Measurements from ENCODE around the gene SCGB1D1. TPM values are rescaled to one million over a fixed set of nuclear protein-coding genes. Genes with fewer than 3 reads are reported as not detected.

The SCGB1D1 gene
- total RNA-seq: not detected
- polyA plus RNA-seq (ENCODE audit: insufficient read length in 6 of 6): not detected
- long read RNA-seq, donor 1: 0 reads
- long read RNA-seq, donor 2: 0 reads
- long read RNA-seq, donor 3: 0 reads
- long read RNA-seq, donor 4: 0 reads
- long read RNA-seq, donor 5: 0 reads
- long read RNA-seq, donor 6: 0 reads
- long read RNA-seq, donor 7: 0 reads
- long read RNA-seq, donor 8: 0 reads
- long read RNA-seq, donor 9: 0 reads
- long read RNA-seq, donor 10: 0 reads
- long read RNA-seq, donor 11: 0 reads
- long read RNA-seq, donor 12: 0 reads

DNA sequence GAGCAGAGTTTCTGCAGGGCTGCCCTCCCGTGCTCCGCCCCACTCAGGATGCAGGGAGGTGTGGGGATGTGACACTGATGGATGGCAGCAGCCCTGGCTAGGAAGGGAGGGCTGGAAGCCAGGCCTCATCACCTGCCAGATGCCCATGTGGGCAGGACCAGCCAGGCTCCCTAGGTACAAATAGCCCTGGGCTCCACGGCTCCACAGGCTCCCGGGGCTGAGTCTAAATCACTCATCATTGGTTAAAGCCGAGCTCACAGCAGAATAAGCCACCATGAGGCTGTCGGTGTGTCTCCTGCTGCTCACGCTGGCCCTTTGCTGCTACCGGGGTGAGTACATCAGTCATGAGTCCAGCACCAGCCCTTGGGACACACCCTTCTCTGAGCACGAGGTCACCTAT, at the start of gene SCGB1D1:
SCGB1D1 (plus strand) TSS at position 206 of the 400 bp plus-strand sequence; CDS start at position 275, 69 bp downstream.
- Histone ChIP-seq H3K27ac (no peak within 1 kb of the TSS), H3K27me3 (peaks cover 0 to 61% of the 10 kb centered on the region in 2 donors), H3K9me3 (no peaks in the 10 kb centered on the region), H3K4me1 (no peaks in the 10 kb centered on the region), H3K4me3 (no peak within 1 kb of the TSS), H3K36me3 (no peaks in the 10 kb centered on the region)
- no peak for TF ChIP-seq CTCF (IDR thresholded peaks at IDR 0.05)
- ATAC-seq: no peak
- intact Hi-C loops (cut with DNase I): no loop called here
- DNase-seq: no peak

DNA sequence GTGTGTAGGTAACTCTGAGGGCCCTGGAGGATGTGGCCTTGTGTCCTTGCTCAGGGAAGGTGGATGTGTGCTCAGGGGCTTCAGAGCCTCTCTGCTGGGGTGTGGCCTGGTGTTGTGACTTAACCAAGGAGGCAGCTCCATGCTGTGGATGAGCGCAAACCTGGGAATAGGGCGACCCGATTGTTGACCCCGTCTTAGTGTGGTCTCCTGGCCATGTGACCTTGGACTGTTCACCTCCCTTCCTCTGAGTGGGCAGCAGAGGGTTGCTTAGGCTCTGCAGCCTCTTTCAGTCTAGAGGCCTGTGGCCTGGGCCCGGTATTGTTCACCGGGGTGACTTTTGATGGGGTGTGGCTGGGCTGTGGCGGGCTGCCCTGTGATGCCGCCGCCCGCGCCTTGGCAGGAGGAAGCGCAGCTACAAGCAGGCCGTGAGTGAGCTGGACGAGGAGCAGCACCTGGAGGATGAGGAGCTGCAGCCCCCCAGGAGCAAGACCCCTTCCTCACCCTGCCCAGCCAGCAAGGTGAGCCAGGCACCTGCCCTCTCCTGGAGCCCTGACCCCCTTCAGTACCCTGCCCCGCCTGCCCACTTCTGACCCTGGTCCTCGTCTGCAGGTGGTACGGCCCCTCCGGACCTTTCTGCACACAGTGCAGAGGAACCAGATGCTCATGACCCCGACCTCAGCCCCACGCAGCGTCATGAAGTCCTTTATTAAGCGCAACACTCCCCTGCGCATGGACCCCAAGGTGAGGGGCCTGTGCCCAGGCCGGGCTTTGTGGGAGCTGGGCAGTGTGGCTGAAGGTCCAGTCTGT, 49.5 kb upstream of the SCGB1D1 start:
- H3K27me3 ChIP-seq: no peaks in the 10 kb centered on the region
- no peak for TF ChIP-seq CTCF (IDR thresholded peaks at IDR 0.05)
- intact Hi-C loops (cut with DNase I): no loop called here
- no peak for DNase-seq
- ATAC-seq: no peak
- H3K36me3 ChIP-seq: peaks cover 0 to 81% of the 10 kb centered on the region in 2 donors
- H3K9me3 ChIP-seq: no peaks in the 10 kb centered on the region
- no peaks in the 10 kb centered on the region for H3K4me1 ChIP-seq
- H3K4me3 ChIP-seq: no peak overlapping the region
- no peak overlapping the region for H3K27ac ChIP-seq

GRCh38 chr11:62141111-62142042, 48.6 kb upstream of the SCGB1D1 start:
- TF ChIP-seq CTCF (IDR thresholded peaks at IDR 0.05): no peak
- DNase-seq (no peak), ATAC-seq (no peak)
- peaks cover 0 to 88% of the 10 kb centered on the region in 2 donors for H3K36me3 ChIP-seq
- H3K27ac ChIP-seq: no peak overlapping the region
- H3K9me3 ChIP-seq: no peaks in the 10 kb centered on the region
- no peak overlapping the region for H3K4me3 ChIP-seq
- H3K4me1 ChIP-seq: no peaks in the 10 kb centered on the region
- intact Hi-C loops (cut with DNase I): no loop called here
- no peaks in the 10 kb centered on the region for H3K27me3 ChIP-seq

DNA sequence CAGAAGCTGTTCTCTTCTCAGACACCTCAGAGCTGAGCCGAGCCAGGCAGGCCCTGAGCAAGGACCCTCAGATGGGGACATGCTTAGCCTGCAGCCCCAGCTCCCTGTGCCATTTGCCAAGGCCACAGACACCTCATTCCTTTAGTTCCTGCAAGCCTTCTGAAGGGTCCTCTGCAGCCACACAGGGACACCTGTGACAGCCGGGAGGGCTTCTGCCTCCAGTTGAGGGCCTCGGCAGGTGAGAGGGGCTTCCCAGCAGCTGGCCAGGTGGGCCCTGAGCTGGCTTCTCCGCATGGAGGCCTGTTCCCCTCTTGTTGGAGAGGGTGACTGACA, 48.0 kb upstream of the SCGB1D1 start:
- H3K27ac ChIP-seq: no peak overlapping the region
- peaks cover 0 to 95% of the 10 kb centered on the region in 2 donors for H3K36me3 ChIP-seq

More for the DNA sequence above, 48.0 kb upstream of the SCGB1D1 start:
- TF ChIP-seq CTCF (IDR thresholded peaks at IDR 0.05): no peak
- intact Hi-C loops (cut with DNase I): no loop called here
- Histone ChIP-seq H3K9me3 (no peaks in the 10 kb centered on the region), H3K4me3 (no peak overlapping the region), H3K4me1 (no peaks in the 10 kb centered on the region), H3K27me3 (no peaks in the 10 kb centered on the region)
- ATAC-seq (no peak), DNase-seq (no peak)
